ENCODE results near the gene LTBP2. TPM values are rescaled to one million over a fixed set of nuclear protein-coding genes. Genes with fewer than 3 reads are reported as not detected.

The LTBP2 gene
- total and polyA plus RNA-seq, 8 donors = 2.9 to 36.2 (median 7.9) TPM

DNA sequence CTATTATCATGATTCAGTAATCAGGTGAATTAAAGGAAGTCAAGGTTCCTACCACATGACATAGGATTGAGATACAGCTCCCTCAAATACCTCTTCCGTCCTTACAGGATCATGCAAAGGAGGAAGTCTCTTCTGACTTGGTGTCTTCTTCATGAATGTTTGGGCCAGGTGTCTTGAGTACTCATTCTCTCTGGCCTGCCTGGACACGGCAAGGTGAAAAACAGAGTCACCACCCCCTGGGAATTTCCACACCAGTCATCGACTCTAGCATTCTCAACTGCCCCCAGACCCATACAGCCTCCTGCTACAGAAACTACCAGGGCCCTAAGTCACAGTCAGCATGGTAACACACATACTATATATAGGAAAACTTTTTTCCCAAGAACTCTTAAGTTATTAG, 44.9 kb upstream of the LTBP2 start:
- H3K9me3 ChIP-seq = no peaks in the 10 kb centered on the region
- DNase-seq = no peak
- TF ChIP-seq EP300 (IDR thresholded peaks at IDR 0.05) = no peak
- TF ChIP-seq POLR2A (IDR thresholded peaks at IDR 0.05) = no peak
- no peak for TF ChIP-seq CTCF (IDR thresholded peaks at IDR 0.05)
- H3K4me3 ChIP-seq = no peak overlapping the region
- intact Hi-C loops (cut with DNase I; ENCODE audit: low total_unique reads) = no loop called here
- no peak overlapping the region for H3K27ac ChIP-seq
- peaks cover 4 to 59% (median 34%) of the 10 kb centered on the region in 4 donors for H3K36me3 ChIP-seq
- 86 to 95% (median 94%) methylated on average over 3 of the region's 3 CpGs for WGBS, 5 donors
- H3K27me3 ChIP-seq = no peaks in the 10 kb centered on the region
- H3K4me1 ChIP-seq = peaks cover 0 to 19% (median 4%) of the 10 kb centered on the region in 4 donors

DNA sequence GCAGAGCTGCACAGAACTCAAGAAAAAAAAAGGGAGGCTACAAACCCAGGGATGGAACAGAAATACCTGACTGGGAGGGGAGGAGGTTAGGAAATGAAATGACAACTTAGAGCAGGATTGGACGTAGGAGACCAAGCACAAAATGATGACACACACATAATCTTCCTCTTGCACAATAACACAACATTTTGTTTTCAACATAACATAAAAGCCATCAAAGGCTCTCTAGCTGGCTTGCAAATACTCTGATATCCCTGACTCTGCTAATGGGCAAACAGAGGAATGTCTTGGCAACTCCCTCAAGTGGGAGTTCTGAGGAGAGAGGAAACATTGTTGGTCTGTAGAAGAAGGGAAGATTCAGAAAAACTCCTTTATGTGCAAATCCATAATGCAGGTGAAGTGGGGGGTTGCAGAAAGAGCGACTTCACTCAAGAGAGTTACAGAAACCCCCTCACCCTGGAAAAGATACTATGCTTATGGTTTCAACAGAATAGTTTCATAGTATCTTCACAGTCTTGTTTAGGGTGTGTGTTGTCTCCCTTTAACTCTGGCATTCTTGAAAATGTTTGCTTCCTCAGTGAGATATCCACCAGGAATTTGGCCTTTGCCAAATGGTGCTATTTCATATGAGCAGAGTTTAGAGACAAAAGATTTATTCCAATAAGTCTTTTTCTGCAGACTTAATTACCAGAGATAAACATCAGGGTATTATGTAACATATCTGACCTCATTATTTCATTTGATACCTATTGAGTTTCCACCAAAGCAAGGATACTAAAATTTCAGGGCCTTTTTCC, 43.8 kb upstream of the LTBP2 start:
- 76 to 89% (median 86%) methylated on average over 2 of the region's 2 CpGs for WGBS, 5 donors
- Histone ChIP-seq H3K4me3 (no peak overlapping the region), H3K9me3 (no peaks in the 10 kb centered on the region), H3K4me1 (peaks cover 0 to 19% (median 4%) of the 10 kb centered on the region in 4 donors), H3K36me3 (peaks cover 0 to 47% (median 24%) of the 10 kb centered on the region in 4 donors), H3K27me3 (no peaks in the 10 kb centered on the region), H3K27ac (peak overlapping the region in 3 of 5 donors; percentile 28 to 38 (median 35))
- intact Hi-C loops (cut with DNase I; ENCODE audit: low total_unique reads) = no loop called here
- DNase-seq = no peak
- TF ChIP-seq POLR2A (IDR thresholded peaks at IDR 0.05) = no peak
- TF ChIP-seq CTCF (IDR thresholded peaks at IDR 0.05) = no peak
- TF ChIP-seq POLR2AphosphoS5 (IDR thresholded peaks at IDR 0.05) = no peak
- TF ChIP-seq EP300 (IDR thresholded peaks at IDR 0.05) = no peak

GRCh38 chr14:74654931-74655330, 42.9 kb upstream of the LTBP2 start:
- no peak for TF ChIP-seq POLR2A (IDR thresholded peaks at IDR 0.05)
- TF ChIP-seq EP300 (IDR thresholded peaks at IDR 0.05) = no peak
- TF ChIP-seq CTCF (IDR thresholded peaks at IDR 0.05) = no peak
- no peak for TF ChIP-seq POLR2AphosphoS5 (IDR thresholded peaks at IDR 0.05)
- intact Hi-C loops (cut with DNase I; ENCODE audit: low total_unique reads) = no loop called here
- WGBS, 5 donors = 68 to 82% (median 72%) methylated on average over 3 of the region's 3 CpGs
- Histone ChIP-seq H3K4me3 (no peak overlapping the region), H3K27ac (peak overlapping the region in 3 of 5 donors; percentile 28 to 38 (median 35)), H3K4me1 (peaks cover 0 to 19% (median 4%) of the 10 kb centered on the region in 4 donors), H3K27me3 (no peaks in the 10 kb centered on the region), H3K36me3 (peaks cover 0 to 39% (median 20%) of the 10 kb centered on the region in 4 donors), H3K9me3 (no peaks in the 10 kb centered on the region)
- no peak for DNase-seq

DNA sequence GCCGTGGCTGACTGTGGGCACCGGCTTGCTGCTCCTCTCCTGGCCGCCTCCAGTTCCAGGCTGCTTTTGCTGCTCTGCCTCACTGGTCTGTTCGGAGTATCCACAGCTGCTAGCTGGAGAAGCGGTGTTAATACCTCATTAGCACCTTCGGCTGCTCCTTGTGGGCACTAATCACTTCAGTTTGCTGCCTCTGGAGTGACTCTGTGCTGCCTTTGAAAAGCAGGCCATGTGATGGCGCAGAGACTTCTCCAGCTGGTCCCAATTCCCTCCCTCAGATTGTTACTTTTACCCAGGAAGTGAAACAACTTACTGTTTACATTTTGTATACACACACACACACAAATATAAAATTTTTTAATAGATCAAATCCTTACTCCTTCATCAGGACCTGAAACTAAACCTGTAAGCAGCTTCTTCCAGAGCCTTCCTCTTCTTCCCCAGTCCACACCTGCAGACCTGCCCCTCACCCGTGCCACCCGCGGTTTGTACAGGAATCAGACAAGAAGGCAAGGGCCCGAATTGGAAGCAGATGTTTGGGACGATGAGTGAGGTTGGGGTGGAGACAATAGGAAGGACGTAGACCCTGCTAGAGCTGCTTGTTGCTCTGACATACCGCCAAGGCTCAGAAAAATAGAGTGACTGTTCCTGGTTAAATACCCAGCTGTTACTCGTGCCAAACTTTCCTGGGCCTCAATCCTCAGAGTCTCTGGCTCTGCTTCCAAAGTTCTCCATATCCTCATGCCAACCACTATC, 41.5 kb upstream of the LTBP2 start:
- H3K36me3 ChIP-seq = peaks cover 0 to 29% (median 12%) of the 10 kb centered on the region in 4 donors
- no peak overlapping the region for H3K4me3 ChIP-seq
- no peaks in the 10 kb centered on the region for H3K27me3 ChIP-seq
- no peak for TF ChIP-seq EP300 (IDR thresholded peaks at IDR 0.05)
- no peak for TF ChIP-seq CTCF (IDR thresholded peaks at IDR 0.05)
- no peak for TF ChIP-seq POLR2AphosphoS5 (IDR thresholded peaks at IDR 0.05)
- TF ChIP-seq POLR2A (IDR thresholded peaks at IDR 0.05) = no peak
- whole genome bisulfite sequencing, 5 donors = 75 to 83% (median 79%) methylated on average over 15 of the region's 15 CpGs
- DNase-seq = no peak
- intact Hi-C loops (cut with DNase I; ENCODE audit: low total_unique reads) = no loop called here
- no peaks in the 10 kb centered on the region for H3K9me3 ChIP-seq
- peaks cover 0 to 23% (median 6%) of the 10 kb centered on the region in 4 donors for H3K4me1 ChIP-seq
- no peak overlapping the region for H3K27ac ChIP-seq

Measured in stomach (tissue), 9 donors.